H9 (cell line): ENCODE measurements around the gene RBMS3. TPM values are rescaled to one million over a fixed set of nuclear protein-coding genes. Genes with fewer than 3 reads are reported as not detected.

Experiments
- DNase-seq: peaks from one replicate; pipeline ENCODE4 v3.0.0-alpha.2; 2017
- H2AFZ ChIP-seq: one replicate; pipeline ENCODE4 v1.6.1; 2013; ENCODE audit warnings: mild to moderate bottlenecking, low read length, control low read depth, moderate library complexity
- H2AK5ac ChIP-seq: 2 replicates; pipeline ENCODE4 v1.6.1; 2013; ENCODE audit warnings: low read length, control low read depth, mixed read lengths; ENCODE audit not compliant: insufficient read length
- H2BK120ac ChIP-seq: one replicate; pipeline ENCODE4 v1.6.1; 2013; ENCODE audit warnings: low read depth, mild to moderate bottlenecking, low read length, control low read depth, inconsistent platforms; ENCODE audit not compliant: poor library complexity, severe bottlenecking
- H2BK12ac ChIP-seq: 2 replicates; pipeline ENCODE4 v1.6.1; 2013; ENCODE audit warnings: low read length, control low read depth, mixed read lengths, low read depth; ENCODE audit not compliant: insufficient read length
- H2BK15ac ChIP-seq: 2 replicates; pipeline ENCODE4 v1.6.1; 2013; ENCODE audit warnings: low read depth, low read length, control low read depth
- H2BK20ac ChIP-seq: one replicate; pipeline ENCODE4 v1.6.1; 2013; ENCODE audit warnings: low read depth, mild to moderate bottlenecking, low read length, control low read depth, inconsistent platforms; ENCODE audit not compliant: poor library complexity, severe bottlenecking
- H2BK5ac ChIP-seq: 2 replicates; pipeline ENCODE4 v1.6.1; 2013; ENCODE audit warnings: low read length, control low read depth, mixed read lengths; ENCODE audit not compliant: insufficient read length
- H3K14ac ChIP-seq: 2 replicates; pipeline ENCODE4 v1.6.1; 2013; ENCODE audit warnings: low read length, control low read depth; ENCODE audit not compliant: insufficient read depth
- H3K18ac ChIP-seq: 2 replicates; pipeline ENCODE4 v1.6.1; 2013; ENCODE audit warnings: low read depth, mild to moderate bottlenecking, mixed read lengths, low read length, control low read depth; ENCODE audit not compliant: insufficient read length
- H3K23ac ChIP-seq: 2 replicates; pipeline ENCODE4 v1.6.1; 2013; ENCODE audit warnings: low read length, control low read depth, mixed read lengths, low read depth; ENCODE audit not compliant: insufficient read length
- H3K23me2 ChIP-seq: 2 replicates; pipeline ENCODE4 v1.6.1; 2013; ENCODE audit warnings: low read depth, mild to moderate bottlenecking, mixed read lengths, low read length, control low read depth; ENCODE audit not compliant: insufficient read length, poor library complexity, severe bottlenecking
- H3K27ac ChIP-seq: 2 replicates; pipeline ENCODE4 v1.5.1; 2013; ENCODE audit warnings: low read length, control low read depth, mixed read lengths, low read depth; ENCODE audit not compliant: insufficient read length
- H3K27me3 ChIP-seq: 2 replicates; pipeline ENCODE4 v1.6.1; 2013; ENCODE audit warnings: low read length, control low read depth, inconsistent platforms; ENCODE audit not compliant: insufficient read depth
- H3K4ac ChIP-seq: 2 replicates; pipeline ENCODE4 v1.6.1; 2013; ENCODE audit warnings: low read depth, mild to moderate bottlenecking, control low read depth, inconsistent platforms, low read length, moderate library complexity
- H3K4me1 ChIP-seq: 2 replicates; pipeline ENCODE4 v1.6.1; 2013; ENCODE audit warnings: low read length, control low read depth, inconsistent platforms; ENCODE audit not compliant: insufficient read depth
- H3K4me2 ChIP-seq: 2 replicates; pipeline ENCODE4 v1.6.1; 2013; ENCODE audit warnings: low read length, control low read depth, mixed read lengths; ENCODE audit not compliant: insufficient read length, insufficient read depth
- H3K56ac ChIP-seq: 2 replicates; pipeline ENCODE4 v1.6.1; 2013; ENCODE audit warnings: low read depth, mild to moderate bottlenecking, mixed read lengths, low read length, control low read depth; ENCODE audit not compliant: insufficient read length
- H3K79me1 ChIP-seq: 2 replicates; pipeline ENCODE4 v1.6.1; 2013; ENCODE audit warnings: low read depth, mild to moderate bottlenecking, moderate library complexity, low read length, control low read depth, inconsistent platforms; ENCODE audit not compliant: insufficient read depth, poor library complexity, severe bottlenecking
- H3K79me2 ChIP-seq: 2 replicates; pipeline ENCODE4 v1.6.1; 2013; ENCODE audit warnings: low read length, control low read depth, inconsistent platforms; ENCODE audit not compliant: insufficient read depth
- H3K9ac ChIP-seq: 2 replicates; pipeline ENCODE4 v1.6.1; 2013; ENCODE audit warnings: low read length, control low read depth, mixed read lengths; ENCODE audit not compliant: insufficient read length; ENCODE audit errors: extremely low read depth
- H3K9me3 ChIP-seq: one replicate; pipeline ENCODE4 v1.6.1; 2013; ENCODE audit warnings: low read depth, low read length, inconsistent platforms; ENCODE audit not compliant: control insufficient read depth
- H3T11ph ChIP-seq: one replicate; pipeline ENCODE4 v1.6.1; 2013; ENCODE audit warnings: mild to moderate bottlenecking, low read length, control low read depth, inconsistent platforms
- H4K20me1 ChIP-seq: one replicate; pipeline ENCODE4 v1.6.1; 2013; ENCODE audit not compliant: control insufficient read depth, insufficient read length, insufficient read depth
- H4K5ac ChIP-seq: 2 replicates; pipeline ENCODE4 v1.6.1; 2013; ENCODE audit warnings: low read depth, mild to moderate bottlenecking, mixed read lengths, low read length, control low read depth; ENCODE audit not compliant: insufficient read length
- H4K8ac ChIP-seq: replicated peaks from 2 replicates; pipeline ENCODE4 v1.6.1; 2013; ENCODE audit warnings: low read length, control low read depth, mixed read lengths, low read depth; ENCODE audit not compliant: insufficient read length
- H4K91ac ChIP-seq: 2 replicates; pipeline ENCODE4 v1.6.1; 2013; ENCODE audit warnings: low read depth, mild to moderate bottlenecking, moderate library complexity, mixed read lengths, low read length, control low read depth; ENCODE audit not compliant: insufficient read length
- H3K27ac Mint-ChIP-seq, 3 experiments: 2 replicates in 2 of 3; 3 replicates in 1 of 3; pipeline ENCODE4 v1.8.0; 2020 to 2021; ENCODE audit warnings: mixed read lengths in 3 of 3, mild to moderate bottlenecking in 1 of 3, moderate library complexity in 1 of 3
- H3K27me3 Mint-ChIP-seq: 2 replicates; pipeline ENCODE4 v1.8.0; 2021; ENCODE audit warnings: low read depth, mild to moderate bottlenecking, moderate library complexity, mixed read lengths
- H3K36me3 Mint-ChIP-seq, 3 experiments: 2 replicates in 2 of 3; 3 replicates in 1 of 3; pipeline ENCODE4 v1.8.0; 2020 to 2021; ENCODE audit warnings: low read depth in 3 of 3, mixed read lengths in 3 of 3; ENCODE audit not compliant: insufficient read depth in 1 of 3
- H3K4me1 Mint-ChIP-seq, 2 experiments: 2 replicates each; pipeline ENCODE4 v1.8.0; 2020; ENCODE audit warnings: mixed read lengths in 2 of 2
- H3K4me3 Mint-ChIP-seq, 2 experiments: 2 replicates in 1 of 2; 3 replicates in 1 of 2; pipeline ENCODE4 v1.8.0; 2020 to 2021; ENCODE audit warnings: mild to moderate bottlenecking in 2 of 2, mixed read lengths in 2 of 2, moderate library complexity in 1 of 2
- H3K9me3 Mint-ChIP-seq, 2 experiments: 2 replicates in 1 of 2; 3 replicates in 1 of 2; pipeline ENCODE4 v1.8.0; 2020; ENCODE audit warnings: mild to moderate bottlenecking in 2 of 2, mixed read lengths in 2 of 2, moderate library complexity in 1 of 2
- CTCF ChIP-seq: fragments of 200-600 bp; sonication (generic); conservative IDR thresholded peaks from 3 replicates; pipeline ENCODE4 v1.8.0; 2021; ENCODE audit warnings: antibody characterized with exemption, mild to moderate bottlenecking
- WGBS: extraction: QIAGEN DNeasy Blood & Tissue Kit; methylation state at CpG from one replicate; pipeline ENCODE4 v1.1.7; 2013; ENCODE audit warnings: missing lambda C conversion rate, low lambda C conversion rate, mixed read lengths; ENCODE audit not compliant: insufficient read length; ENCODE audit errors: extremely low coverage; 5-methylcytosine and 5-hydroxymethylcytosine counted together
- total RNA-seq: library from RNA; stranded (reverse); gene quantifications from 2 replicates; pipeline ENCODE4 v1.2.1, GENCODE V29; 2021

The RBMS3 gene
- total RNA-seq, 1 experiment from 2014 or later: 8.1 TPM

GRCh38 chr3:29441422-29441821 is 160.6 kb downstream of the RBMS3 start:
- H3K27me3 ChIP-seq: no peaks in the 10 kb centered on the region
- H4K8ac ChIP-seq: no peak overlapping the region
- H3K23ac ChIP-seq: no peak overlapping the region
- no peaks in the 10 kb centered on the region for H3K9me3 ChIP-seq
- peaks cover 6% of the 10 kb centered on the region; the same call in 1 of the 2 replicates for H3K4me1 ChIP-seq
- H3K79me1 ChIP-seq: no peaks in the 10 kb centered on the region
- no peak overlapping the region for H2BK12ac ChIP-seq
- no peak overlapping the region for H2AFZ ChIP-seq
- Mint-ChIP-seq H3K36me3 (no peaks in the 10 kb centered on the region; a peak in 1 of 7 replicates), H3K27ac (no peak overlapping the region), H3K27me3 (no peaks in the 10 kb centered on the region), H3K4me3 (no peak overlapping the region), H3K9me3 (no peaks in the 10 kb centered on the region), H3K4me1 (peaks cover 22 to 30% of the 10 kb centered on the region in 2 experiments)
- H3K4ac ChIP-seq: no peak overlapping the region
- TF ChIP-seq CTCF: no peak
- H3K23me2 ChIP-seq: no peaks in the 10 kb centered on the region
- H3K27ac ChIP-seq: no peak overlapping the region
- no peak overlapping the region for H3K14ac ChIP-seq
- no peak overlapping the region for H4K91ac ChIP-seq
- H4K20me1 ChIP-seq: no peaks in the 10 kb centered on the region
- no CpG with 5 or more reads among the region's 3 CpGs for WGBS
- H3K79me2 ChIP-seq: no peaks in the 10 kb centered on the region
- no peak for DNase-seq
- H2BK20ac ChIP-seq: no peak overlapping the region
- no peak overlapping the region for H4K5ac ChIP-seq
- H2AK5ac ChIP-seq: no peak overlapping the region
- no peak overlapping the region for H2BK120ac ChIP-seq
- H3K4me2 ChIP-seq: no peak overlapping the region
- no peak overlapping the region for H3T11ph ChIP-seq
- no peak overlapping the region for H2BK15ac ChIP-seq
- H3K56ac ChIP-seq: no peak overlapping the region
- no peak overlapping the region for H2BK5ac ChIP-seq
- H3K9ac ChIP-seq: no peak overlapping the region
- H3K18ac ChIP-seq: no peak overlapping the region
